B cell (primary cell): Measurements from ENCODE around the gene RAB6B. TPM values are rescaled to one million over a fixed set of nuclear protein-coding genes. Genes with fewer than 3 reads are reported as not detected.

Source experiments
- ATAC-seq: fragments of 200-7000 bp; cut with Tn5 transposase; one replicate; pipeline ENCODE4 v1.10.0; 2021; ENCODE audit warnings: low read depth, mild to moderate bottlenecking, moderate number of reproducible peaks, moderate library complexity
- CTCF ChIA-PET: fragments of 350-600 bp; sonication (Branson Sonifier 250); formaldehyde crosslinking; loops from one replicate; lab custom pipeline; 2021; ENCODE audit warnings: antibody characterized with exemption, inconsistent platforms; lab: Charles Lee
- POLR2A ChIA-PET: fragments of 350-600 bp; sonication (Branson Sonifier 250); formaldehyde crosslinking; loops from one replicate; lab custom pipeline; 2021; ENCODE audit warnings: antibody characterized with exemption; lab: Charles Lee
- DNase-seq: peaks from one replicate; pipeline ENCODE4 v3.0.0; 2013
- H2AFZ ChIP-seq: 2 replicates; pipeline ENCODE4 v1.6.1; 2012; ENCODE audit warnings: mild to moderate bottlenecking, low read depth, low read length; ENCODE audit not compliant: insufficient read depth, poor library complexity, severe bottlenecking
- H3K27ac ChIP-seq, 2 donors: 1 replicate in 1 of 2; 2 replicates in 1 of 2; pipeline ENCODE4 v1.5.1; 2012 to 2013; ENCODE audit warnings: low read length in 2 of 2, mild to moderate bottlenecking in 2 of 2, moderate library complexity in 1 of 2
- H3K27me3 ChIP-seq, 4 experiments: fragments of 200-600 bp in 1 of 4; sonication (generic) in 1 of 4; replicated peaks in 1 of 4; 1 replicate in 2 of 4; 2 replicates in 2 of 4; pipeline versions ENCODE4 v1.6.1 to v1.7.0; 2013 to 2016; ENCODE audit warnings: low read length in 3 of 4, mild to moderate bottlenecking in 2 of 4, mixed read lengths in 1 of 4, moderate library complexity in 1 of 4; ENCODE audit not compliant: insufficient read depth in 4 of 4, control insufficient read depth in 3 of 4; ENCODE audit errors: control extremely low read depth in 1 of 4
- H3K36me3 ChIP-seq, 2 experiments: replicated peaks in 1 of 2; 1 replicate in 1 of 2; 2 replicates in 1 of 2; pipeline versions ENCODE4 v1.6.1 to v1.7.1; 2013; ENCODE audit warnings: low read length in 1 of 2; ENCODE audit not compliant: insufficient read depth in 2 of 2, control insufficient read depth in 1 of 2; ENCODE audit errors: control extremely low read depth in 1 of 2, extremely low read depth in 1 of 2
- H3K4me1 ChIP-seq, 2 donors: fragments of 200-600 bp in 1 of 2; sonication (generic) in 1 of 2; 1 replicate in 1 of 2; 2 replicates in 1 of 2; pipeline versions ENCODE4 v1.5.1 to v1.6.1; 2013 to 2017; ENCODE audit warnings: low read length in 2 of 2; ENCODE audit not compliant: control insufficient read depth in 2 of 2, insufficient read depth in 2 of 2
- H3K4me2 ChIP-seq: replicated peaks from 2 replicates; pipeline ENCODE3; 2012; ENCODE audit warnings: mild to moderate bottlenecking, low read depth, low read length; ENCODE audit not compliant: poor library complexity, severe bottlenecking
- H3K4me3 ChIP-seq, 5 experiments: fragments of 200-600 bp in 1 of 5; sonication (generic) in 1 of 5; 1 replicate in 3 of 5; 2 replicates in 2 of 5; pipeline versions ENCODE4 v1.5.1 to v1.7.0; 2011 to 2016; ENCODE audit warnings: low read length in 4 of 5, mild to moderate bottlenecking in 4 of 5, low read depth in 2 of 5, control low read depth in 1 of 5, moderate library complexity in 1 of 5; ENCODE audit not compliant: insufficient read depth in 1 of 5; ENCODE audit errors: control extremely low read depth in 1 of 5, extremely low read depth in 1 of 5
- H3K79me2 ChIP-seq: fragments of 200-600 bp; sonication (generic); one replicate; pipeline ENCODE4 v1.6.0; 2016; ENCODE audit warnings: low read length; ENCODE audit not compliant: control insufficient read depth, insufficient read depth
- H3K9ac ChIP-seq: fragments of 200-600 bp; sonication (generic); 2 replicates; pipeline ENCODE4 v1.6.1; 2017; ENCODE audit warnings: mild to moderate bottlenecking, low read length, moderate library complexity
- H3K9me3 ChIP-seq, 3 donors: one replicate each; pipeline versions ENCODE4 v1.6.1 to v1.7.1; 2013; ENCODE audit warnings: low read length in 2 of 3; ENCODE audit not compliant: control insufficient read depth in 2 of 3, insufficient read depth in 1 of 3; ENCODE audit errors: control extremely low read depth in 1 of 3
- H4K20me1 ChIP-seq: 2 replicates; pipeline ENCODE4 v1.6.0; 2012; ENCODE audit warnings: mild to moderate bottlenecking, low read length; ENCODE audit not compliant: insufficient read depth, control insufficient read depth, poor library complexity, severe bottlenecking
- H3K27ac Mint-ChIP-seq: one replicate; pipeline ENCODE4 v1.8.0; 2021; ENCODE audit warnings: mixed read lengths
- H3K27me3 Mint-ChIP-seq: one replicate; pipeline ENCODE4 v1.8.0; 2021; ENCODE audit warnings: mixed read lengths
- H3K4me1 Mint-ChIP-seq: one replicate; pipeline ENCODE4 v1.8.0; 2021; ENCODE audit warnings: mixed read lengths
- H3K4me3 Mint-ChIP-seq: one replicate; pipeline ENCODE4 v1.8.0; 2021; ENCODE audit warnings: mixed read lengths
- H3K9me3 Mint-ChIP-seq: one replicate; pipeline ENCODE4 v1.8.0; 2022; ENCODE audit warnings: mixed read lengths; ENCODE audit not compliant: insufficient read depth
- EZH2 ChIP-seq: IDR thresholded peaks from 2 replicates; pipeline ENCODE4 v1.6.1; 2012; ENCODE audit warnings: borderline replicate concordance, low read depth, mild to moderate bottlenecking, moderate library complexity, low read length; ENCODE audit not compliant: insufficient read depth, poor library complexity, severe bottlenecking
- WGBS: methylation state at CpG from one replicate; pipeline ENCODE4 v1.1.5; 2013; ENCODE audit warnings: missing lambda C conversion rate; ENCODE audit not compliant: insufficient coverage; 5-methylcytosine and 5-hydroxymethylcytosine counted together
- intact Hi-C: fragments of 100-400 bp; cut with micrococcal nuclease; formaldehyde crosslinking; loops from one replicate; pipeline ENCODE4 v1.10.0; 2022
- polyA plus RNA-seq: library from polyadenylated mRNA; depleted of rRNA; stranded (reverse); fragments of >200 nt; gene quantifications from 2 replicates; pipeline ENCODE4 v1.2.3, GENCODE V29; 2012
- total RNA-seq, 2 donors: library from RNA; stranded (reverse); fragments of 120-200 nt in 1 of 2; gene quantifications; 1 replicate in 1 of 2; 2 replicates in 1 of 2; pipeline versions ENCODE4 v1.2.3 to v1.2.4, GENCODE V29; 2013 to 2022
- TF ChIP-seq, protein P1 (sequence below): fragments of 200-600 bp; IDR thresholded peaks from one replicate; pipeline ENCODE4 v1.8.0; 2022; ENCODE audit warnings: antibody characterized with exemption, mild to moderate bottlenecking

The RAB6B gene
- total and polyA plus RNA-seq, 2 donors (not counting 1 experiment from before 2014, with no cell fraction given) = not detected

DNA sequence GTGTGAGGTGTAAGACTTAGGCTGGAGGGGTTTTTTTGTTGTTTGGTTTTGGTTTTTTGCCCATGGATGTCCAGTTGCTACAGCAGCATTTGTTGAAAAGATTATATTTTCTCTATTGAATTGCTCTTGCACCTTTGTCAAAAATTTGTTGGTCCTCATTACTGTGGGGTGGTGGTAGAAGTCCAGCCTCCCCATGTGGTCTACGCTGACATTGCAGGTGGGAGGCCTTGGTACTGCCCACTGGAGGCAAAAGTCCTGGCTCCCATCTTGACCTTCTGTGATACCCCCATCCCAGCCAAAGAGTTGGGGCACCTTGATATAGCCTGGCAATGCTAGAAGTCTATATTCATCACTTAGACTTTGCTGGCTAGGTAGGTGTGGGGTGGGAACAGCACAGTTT lies 5.4 kb upstream of the RAB6B start:
- H3K4me1 ChIP-seq = no peaks in the 10 kb centered on the region
- no peak overlapping the region for H3K4me2 ChIP-seq
- peaks cover 0 to 20% (median 7%) of the 10 kb centered on the region in 4 experiments for H3K27me3 ChIP-seq
- H3K27ac ChIP-seq = no peak overlapping the region
- Mint-ChIP-seq H3K27me3 (peaks cover 45% of the 10 kb centered on the region), H3K4me1 (peaks cover 6% of the 10 kb centered on the region), H3K9me3 (peaks cover 5% of the 10 kb centered on the region), H3K27ac (no peak overlapping the region), H3K4me3 (no peak overlapping the region)
- intact Hi-C loops = no loop called here
- ATAC-seq = no peak
- H3K79me2 ChIP-seq = no peaks in the 10 kb centered on the region
- H3K4me3 ChIP-seq = no peak overlapping the region
- ChIA-PET CTCF (no interaction called here), POLR2A (no interaction called here)
- no peaks in the 10 kb centered on the region for H3K36me3 ChIP-seq
- TF ChIP-seq, protein P1, sequence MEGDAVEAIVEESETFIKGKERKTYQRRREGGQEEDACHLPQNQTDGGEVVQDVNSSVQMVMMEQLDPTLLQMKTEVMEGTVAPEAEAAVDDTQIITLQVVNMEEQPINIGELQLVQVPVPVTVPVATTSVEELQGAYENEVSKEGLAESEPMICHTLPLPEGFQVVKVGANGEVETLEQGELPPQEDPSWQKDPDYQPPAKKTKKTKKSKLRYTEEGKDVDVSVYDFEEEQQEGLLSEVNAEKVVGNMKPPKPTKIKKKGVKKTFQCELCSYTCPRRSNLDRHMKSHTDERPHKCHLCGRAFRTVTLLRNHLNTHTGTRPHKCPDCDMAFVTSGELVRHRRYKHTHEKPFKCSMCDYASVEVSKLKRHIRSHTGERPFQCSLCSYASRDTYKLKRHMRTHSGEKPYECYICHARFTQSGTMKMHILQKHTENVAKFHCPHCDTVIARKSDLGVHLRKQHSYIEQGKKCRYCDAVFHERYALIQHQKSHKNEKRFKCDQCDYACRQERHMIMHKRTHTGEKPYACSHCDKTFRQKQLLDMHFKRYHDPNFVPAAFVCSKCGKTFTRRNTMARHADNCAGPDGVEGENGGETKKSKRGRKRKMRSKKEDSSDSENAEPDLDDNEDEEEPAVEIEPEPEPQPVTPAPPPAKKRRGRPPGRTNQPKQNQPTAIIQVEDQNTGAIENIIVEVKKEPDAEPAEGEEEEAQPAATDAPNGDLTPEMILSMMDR = no peak
- TF ChIP-seq EZH2 = no peak
- H4K20me1 ChIP-seq = no peaks in the 10 kb centered on the region
- no CpG with 5 or more reads among the region's 1 CpG for WGBS
- H2AFZ ChIP-seq = no peak overlapping the region
- peaks cover 0 to 2% (median 0%) of the 10 kb centered on the region in 3 donors for H3K9me3 ChIP-seq
- no peak overlapping the region for H3K9ac ChIP-seq
- DNase-seq = no peak

DNA sequence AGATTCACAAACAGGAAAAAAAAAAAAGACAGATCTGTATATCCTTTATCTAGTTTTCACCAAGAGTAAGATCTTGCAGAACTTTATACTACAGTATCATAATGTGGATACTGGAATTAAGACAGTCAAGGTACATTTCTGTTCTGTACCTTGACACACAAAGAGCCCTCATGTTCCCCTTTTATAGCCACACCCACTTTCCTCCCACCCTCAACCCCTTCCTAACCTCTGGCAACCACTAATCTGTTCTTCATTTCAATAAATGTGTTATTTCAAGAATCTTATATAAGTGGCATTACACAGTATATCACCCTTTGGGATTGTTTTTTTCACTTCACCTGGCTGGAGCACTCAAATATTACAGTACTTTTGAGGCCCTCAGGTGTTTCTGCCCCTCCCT lies 3.6 kb upstream of the RAB6B start:
- Mint-ChIP-seq H3K27ac (no peak overlapping the region), H3K4me1 (peaks cover 10% of the 10 kb centered on the region), H3K4me3 (no peak overlapping the region), H3K9me3 (peaks cover 5% of the 10 kb centered on the region), H3K27me3 (peaks cover 40% of the 10 kb centered on the region)
- no peak for DNase-seq
- peaks cover 0 to 24% (median 6%) of the 10 kb centered on the region in 4 experiments for H3K27me3 ChIP-seq
- intact Hi-C loops = no loop called here
- H3K79me2 ChIP-seq = no peaks in the 10 kb centered on the region
- H3K4me3 ChIP-seq = no peak overlapping the region
- H2AFZ ChIP-seq = no peak overlapping the region
- TF ChIP-seq EZH2 = no peak
- TF ChIP-seq, protein P1 = no peak
- peaks cover 0 to 2% (median 0%) of the 10 kb centered on the region in 3 donors for H3K9me3 ChIP-seq
- H3K9ac ChIP-seq = no peak overlapping the region
- no peak overlapping the region for H3K4me2 ChIP-seq
- H3K36me3 ChIP-seq = no peaks in the 10 kb centered on the region
- peaks cover 3% of the 10 kb centered on the region in 2 donors for H3K4me1 ChIP-seq
- CTCF ChIA-PET = no interaction called here
- POLR2A ChIA-PET = no interaction called here
- no peaks in the 10 kb centered on the region for H4K20me1 ChIP-seq
- no peak for ATAC-seq
- H3K27ac ChIP-seq = no peak overlapping the region
